GM19240 (cell line): Measurements from ENCODE around the gene SMTN.

ENCODE experiments used
- DNase-seq: peaks from one replicate; pipeline ENCODE4 v3.0.0; 2011; ENCODE audit warnings: low spot score; ENCODE audit not compliant: insufficient read length

The SMTN gene

DNA sequence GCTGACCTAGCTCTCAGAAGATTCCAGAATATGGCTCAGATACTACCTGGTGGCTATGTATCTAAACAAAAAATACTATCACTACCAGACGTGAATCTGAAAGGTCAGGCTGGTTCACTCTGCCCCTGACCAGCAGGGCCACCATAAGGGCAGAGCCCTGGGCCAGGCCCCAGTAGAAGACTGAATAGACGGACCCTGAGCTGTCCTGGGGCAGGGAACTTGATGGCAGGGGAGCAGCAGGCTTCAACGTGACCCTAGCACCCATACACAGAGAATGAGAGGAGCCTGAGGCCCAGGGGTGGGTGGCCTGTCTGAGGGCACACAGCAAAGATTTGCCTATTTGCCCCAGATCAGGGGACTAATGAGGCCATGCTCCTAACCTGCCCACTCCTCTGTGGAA lies 72.2 kb downstream of the SMTN start:
- DNase-seq, result no peak
